ENCODE measurements around the gene STX19. TPM values are rescaled to one million over a fixed set of nuclear protein-coding genes. Genes with fewer than 3 reads are reported as not detected.

The STX19 gene
- not detected for total RNA-seq (2021; fragmentation: NEBNext Ultra II Directional; extraction: Animal tissue kit (Norgen Biotek cat#: 25700))
- long read RNA-seq = 0 reads

GRCh38 chr3:94028093-94028837 lies at the start of gene STX19:
Gene STX19 (minus strand): TSS chr3:94028597. CDS start chr3:94015269, 13,328 bp downstream.
- H3K4me1 Mint-ChIP-seq (ENCODE audit: low read depth) = peaks cover 15% of the 10 kb centered on the region
- no peaks in the 10 kb centered on the region; the same call in 1 of the 2 replicates for H3K36me3 Mint-ChIP-seq (ENCODE audit: low read depth)
- DNase-seq = no peak
- H3K9me3 Mint-ChIP-seq = no peaks in the 10 kb centered on the region
- TF ChIP-seq CTCF (IDR thresholded peaks at IDR 0.05) = no peak
- H3K27me3 Mint-ChIP-seq (ENCODE audit: insufficient read depth) = no peaks in the 10 kb centered on the region
- no peak within 1 kb of the TSS for H3K27ac Mint-ChIP-seq
- no peak within 1 kb of the TSS for H3K4me3 Mint-ChIP-seq

GRCh38 chr3:94076055-94076454 lies 47.7 kb upstream of the STX19 start:
- H3K4me1 Mint-ChIP-seq (ENCODE audit: low read depth) = peaks cover 11% of the 10 kb centered on the region
- no peaks in the 10 kb centered on the region for H3K9me3 Mint-ChIP-seq
- DNase-seq = peak; percentile 45
- H3K4me3 Mint-ChIP-seq = no peak overlapping the region
- no peak for TF ChIP-seq CTCF (IDR thresholded peaks at IDR 0.05)
- H3K36me3 Mint-ChIP-seq (ENCODE audit: low read depth) = peaks cover 19% of the 10 kb centered on the region
- H3K27me3 Mint-ChIP-seq (ENCODE audit: insufficient read depth) = no peaks in the 10 kb centered on the region
- no peak overlapping the region; the same call in 1 of the 2 replicates for H3K27ac Mint-ChIP-seq

GRCh38 chr3:94071713-94072284 lies 43.4 kb upstream of the STX19 start:
- no peak for TF ChIP-seq CTCF (IDR thresholded peaks at IDR 0.05)
- H3K36me3 Mint-ChIP-seq (ENCODE audit: low read depth) = peaks cover 28% of the 10 kb centered on the region
- peaks cover 24% of the 10 kb centered on the region for H3K4me1 Mint-ChIP-seq (ENCODE audit: low read depth)
- no peaks in the 10 kb centered on the region for H3K27me3 Mint-ChIP-seq (ENCODE audit: insufficient read depth)
- no peak for DNase-seq
- no peaks in the 10 kb centered on the region for H3K9me3 Mint-ChIP-seq
- H3K27ac Mint-ChIP-seq = no peak overlapping the region
- H3K4me3 Mint-ChIP-seq = no peak overlapping the region

GRCh38 chr3:94070341-94070911 lies 42.0 kb upstream of the STX19 start:
- DNase-seq = no peak
- Mint-ChIP-seq H3K27ac (no peak overlapping the region), H3K4me1 (ENCODE audit: low read depth) (peaks cover 25% of the 10 kb centered on the region), H3K36me3 (ENCODE audit: low read depth) (peaks cover 32% of the 10 kb centered on the region), H3K27me3 (ENCODE audit: insufficient read depth) (no peaks in the 10 kb centered on the region), H3K4me3 (no peak overlapping the region), H3K9me3 (no peaks in the 10 kb centered on the region)
- no peak for TF ChIP-seq CTCF (IDR thresholded peaks at IDR 0.05)

GRCh38 chr3:94069194-94069813 lies 40.9 kb upstream of the STX19 start:
- Mint-ChIP-seq H3K36me3 (ENCODE audit: low read depth) (peaks cover 32% of the 10 kb centered on the region), H3K27me3 (ENCODE audit: insufficient read depth) (no peaks in the 10 kb centered on the region), H3K9me3 (no peaks in the 10 kb centered on the region), H3K4me3 (no peak overlapping the region), H3K4me1 (ENCODE audit: low read depth) (peaks cover 35% of the 10 kb centered on the region), H3K27ac (peak overlapping the region; percentile 48)
- peak; percentile 23 for DNase-seq
- TF ChIP-seq CTCF (IDR thresholded peaks at IDR 0.05) = peak; percentile 86

Data from HFFc6 (cell line).